ENCODE measurements around the gene SLC25A43.
A peak's percentile ranks its signal among the peaks of the same experiment; 100 is the strongest.
"Not testable (repeated sequence)": the region's sequence is repeated elsewhere in the genome, so short reads cannot be mapped to it uniquely, and the experiment has no call there.

Gene SLC25A43

DNA sequence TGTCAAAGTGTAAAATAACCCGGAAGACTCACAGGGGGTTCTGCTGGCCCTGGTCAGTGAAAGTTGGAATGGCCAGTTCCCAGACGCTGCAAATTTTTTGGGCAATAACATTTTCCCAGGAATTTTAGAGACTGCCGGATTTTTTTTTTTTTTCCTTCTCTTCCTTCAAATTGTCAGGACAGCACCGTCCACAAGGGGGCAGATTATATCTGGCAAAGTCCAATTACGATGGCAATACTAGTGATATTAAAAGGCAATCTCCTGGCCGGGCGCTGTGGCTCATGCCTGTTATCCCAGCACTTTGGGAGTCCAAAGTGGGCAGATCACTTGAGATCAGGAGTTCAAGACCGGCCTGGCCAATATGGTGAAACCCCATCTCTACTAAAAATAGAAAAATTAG lies 89.6 kb downstream of the SLC25A43 start:
- TF ChIP-seq CTCF (conservative IDR thresholded peaks at IDR 0.05; ENCODE audit: low read length) (peak; percentile 61), EZH2phosphoT487 (IDR thresholded peaks at IDR 0.05; ENCODE audit: borderline replicate concordance) (no peak)
- Histone ChIP-seq H3F3A (ENCODE audit: low read depth) (no peaks in the 10 kb centered on the region), H3K27me3 (ENCODE audit: insufficient read depth, low read length, poor library complexity, severe bottlenecking) (no peaks in the 10 kb centered on the region), H4K20me1 (ENCODE audit: insufficient read depth, low read length, poor library complexity, severe bottlenecking) (no peaks in the 10 kb centered on the region), H3K79me2 (ENCODE audit: insufficient read depth, low read length) (no peaks in the 10 kb centered on the region), H3K9me3 (ENCODE audit: insufficient read depth, low read depth, low read length) (no peaks in the 10 kb centered on the region), H3K36me3 (ENCODE audit: insufficient read depth, low read length) (no peaks in the 10 kb centered on the region), H3K9ac (ENCODE audit: low read depth, low read length, poor library complexity, severe bottlenecking) (no peak overlapping the region), H3K4me3 (ENCODE audit: low read length, poor library complexity, severe bottlenecking) (no peak overlapping the region), H3K4me2 (ENCODE audit: low read depth, low read length, poor library complexity, severe bottlenecking) (no peak overlapping the region), H3K4me1 (ENCODE audit: insufficient read depth, low read length, poor library complexity, severe bottlenecking) (no peaks in the 10 kb centered on the region), H3K9me2 (replicated peaks; ENCODE audit: low read depth, low read length) (no peaks in the 10 kb centered on the region), H2AFZ (ENCODE audit: low read length) (no peak overlapping the region)

- no peaks in the 10 kb centered on the region for H3K27me3 ChIP-seq (ENCODE audit: insufficient read depth, low read length, poor library complexity, severe bottlenecking)
- TF ChIP-seq EZH2phosphoT487 (IDR thresholded peaks at IDR 0.05; ENCODE audit: borderline replicate concordance) (no peak), CTCF (conservative IDR thresholded peaks at IDR 0.05; ENCODE audit: low read length) (no peak)
- H4K20me1 ChIP-seq (ENCODE audit: insufficient read depth, low read length, poor library complexity, severe bottlenecking), result no peaks in the 10 kb centered on the region
Measured at GRCh38 chrX:119489212-119490074, 90.3 kb downstream of the SLC25A43 start.

DNA sequence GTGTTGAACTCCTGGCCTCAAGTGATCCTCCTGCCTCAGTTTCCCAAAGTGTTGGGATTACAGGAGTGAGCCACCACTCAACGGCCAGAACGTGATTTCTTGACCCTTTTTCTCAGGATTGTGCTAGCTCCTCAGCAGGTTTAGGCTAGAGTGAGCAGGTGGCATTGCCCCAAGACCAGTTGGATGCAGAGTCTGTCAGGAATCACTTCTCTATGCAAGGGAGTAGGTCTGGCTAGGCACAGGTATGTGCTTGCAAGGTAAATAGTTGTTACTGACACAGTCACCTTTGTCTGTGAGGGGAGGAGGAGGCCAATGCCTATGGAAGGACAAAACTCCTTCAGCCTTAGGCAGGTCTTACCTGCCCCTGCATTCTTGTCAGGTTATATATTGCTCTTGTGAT lies 93.3 kb downstream of the SLC25A43 start:
- no peaks in the 10 kb centered on the region for H3K27me3 ChIP-seq (ENCODE audit: insufficient read depth, low read length, poor library complexity, severe bottlenecking)
- H3K9me2 ChIP-seq (replicated peaks; ENCODE audit: low read depth, low read length), result no peaks in the 10 kb centered on the region
- no peak overlapping the region for H2AFZ ChIP-seq (ENCODE audit: low read length)
- no peaks in the 10 kb centered on the region for H3K79me2 ChIP-seq (ENCODE audit: insufficient read depth, low read length)
- no peaks in the 10 kb centered on the region for H3K9me3 ChIP-seq (ENCODE audit: insufficient read depth, low read depth, low read length)
- H3K4me2 ChIP-seq (ENCODE audit: low read depth, low read length, poor library complexity, severe bottlenecking), result no peak overlapping the region
- no peaks in the 10 kb centered on the region for H4K20me1 ChIP-seq (ENCODE audit: insufficient read depth, low read length, poor library complexity, severe bottlenecking)
- H3K4me3 ChIP-seq (ENCODE audit: low read length, poor library complexity, severe bottlenecking), result no peak overlapping the region
- no peak overlapping the region for H3K9ac ChIP-seq (ENCODE audit: low read depth, low read length, poor library complexity, severe bottlenecking)
- H3K4me1 ChIP-seq (ENCODE audit: insufficient read depth, low read length, poor library complexity, severe bottlenecking), result peaks cover 16% of the 10 kb centered on the region
- no peaks in the 10 kb centered on the region for H3K36me3 ChIP-seq (ENCODE audit: insufficient read depth, low read length)
- no peak for TF ChIP-seq CTCF (conservative IDR thresholded peaks at IDR 0.05; ENCODE audit: low read length)
- no peak for TF ChIP-seq EZH2phosphoT487 (IDR thresholded peaks at IDR 0.05; ENCODE audit: borderline replicate concordance)
- H3F3A ChIP-seq (ENCODE audit: low read depth), result no peaks in the 10 kb centered on the region

More at GRCh38 chrX:119489212-119490074, 90.3 kb downstream of the SLC25A43 start:
- Histone ChIP-seq H3K9me2 (replicated peaks; ENCODE audit: low read depth, low read length) (no peaks in the 10 kb centered on the region), H3K9ac (ENCODE audit: low read depth, low read length, poor library complexity, severe bottlenecking) (no peak overlapping the region), H3K4me3 (ENCODE audit: low read length, poor library complexity, severe bottlenecking) (no peak overlapping the region), H2AFZ (ENCODE audit: low read length) (no peak overlapping the region), H3F3A (ENCODE audit: low read depth) (no peaks in the 10 kb centered on the region), H3K79me2 (ENCODE audit: insufficient read depth, low read length) (no peaks in the 10 kb centered on the region), H3K4me2 (ENCODE audit: low read depth, low read length, poor library complexity, severe bottlenecking) (no peak overlapping the region), H3K9me3 (ENCODE audit: insufficient read depth, low read depth, low read length) (no peaks in the 10 kb centered on the region), H3K36me3 (ENCODE audit: insufficient read depth, low read length) (no peaks in the 10 kb centered on the region), H3K4me1 (ENCODE audit: insufficient read depth, low read length, poor library complexity, severe bottlenecking) (no peaks in the 10 kb centered on the region)

GRCh38 chrX:119493851-119494495 lies 94.8 kb downstream of the SLC25A43 start:
- H3K9me2 ChIP-seq (replicated peaks; ENCODE audit: low read depth, low read length); H3K36me3 ChIP-seq (ENCODE audit: insufficient read depth, low read length); H4K20me1 ChIP-seq (ENCODE audit: insufficient read depth, low read length, poor library complexity, severe bottlenecking); H3K4me3 ChIP-seq (ENCODE audit: low read length, poor library complexity, severe bottlenecking); H2AFZ ChIP-seq (ENCODE audit: low read length); H3K4me2 ChIP-seq (ENCODE audit: low read depth, low read length, poor library complexity, severe bottlenecking); H3K79me2 ChIP-seq (ENCODE audit: insufficient read depth, low read length); H3K9me3 ChIP-seq (ENCODE audit: insufficient read depth, low read depth, low read length); H3K27me3 ChIP-seq (ENCODE audit: insufficient read depth, low read length, poor library complexity, severe bottlenecking); H3K9ac ChIP-seq (ENCODE audit: low read depth, low read length, poor library complexity, severe bottlenecking); H3F3A ChIP-seq (ENCODE audit: low read depth): not testable (repeated sequence)
- H3K4me1 ChIP-seq (ENCODE audit: insufficient read depth, low read length, poor library complexity, severe bottlenecking), result peaks cover 16% of the 10 kb centered on the region
